Fibroblast of pulmonary artery (primary cell): Measurements from ENCODE around the gene CCDC190.

Experiments used
- DNase-seq: peaks from one replicate; pipeline ENCODE4 v3.0.0-alpha.2; 2010; ENCODE audit warnings: low read depth
- H3K4me3 ChIP-seq: replicated peaks from 2 replicates; pipeline ENCODE4 v1.5.1; 2011; ENCODE audit warnings: low read depth, mild to moderate bottlenecking, control low read depth, low read length, moderate library complexity
- TF ChIP-seq, protein P1 (sequence below): IDR thresholded peaks from 2 replicates; pipeline ENCODE4 v1.5.1; 2011; ENCODE audit warnings: mild to moderate bottlenecking, control low read depth, low read length, inconsistent platforms; ENCODE audit errors: missing control alignments

The CCDC190 gene, protein sequence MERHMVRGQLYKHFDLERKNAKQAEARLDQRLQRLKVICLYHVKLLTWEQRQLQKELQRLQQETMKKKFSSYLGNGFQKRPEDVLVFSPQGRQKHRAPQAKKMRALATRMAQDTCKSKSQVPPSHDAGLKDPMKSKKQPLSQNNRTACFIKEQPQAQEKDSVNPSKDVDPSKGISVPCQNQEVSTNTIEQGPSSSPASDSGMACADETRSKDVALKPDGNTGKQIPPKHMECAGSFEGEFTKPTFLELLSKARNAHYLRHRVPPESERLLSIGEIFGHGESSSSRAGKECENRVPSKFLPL

DNA sequence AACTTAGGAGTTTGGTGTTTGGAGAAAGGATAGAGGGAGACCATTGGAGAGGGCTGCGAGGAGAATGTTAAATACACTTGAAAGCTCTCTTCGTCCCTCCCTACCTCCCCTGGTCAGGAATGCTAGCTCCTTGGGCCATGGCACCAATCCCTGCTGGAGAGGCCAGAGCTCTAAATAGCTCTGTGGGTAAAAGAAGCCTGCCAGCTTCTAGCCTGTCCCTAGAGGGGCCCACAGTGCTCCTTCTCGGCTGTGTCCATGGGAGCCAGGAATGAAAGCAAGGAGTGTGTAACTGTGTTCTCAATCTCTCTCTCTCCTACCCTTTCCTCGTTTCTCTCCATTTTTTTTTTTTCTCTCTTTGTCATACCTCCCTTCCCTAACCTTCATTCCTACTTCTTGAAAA is at the start of gene CCDC190:
Gene CCDC190, minus strand, starts transcription at position 75 of the 400 bp plus-strand sequence. CDS start 1,529 bp downstream, outside the sequence.
- DNase-seq: peak; percentile 26
- no peak within 1 kb of the TSS for H3K4me3 ChIP-seq
- TF ChIP-seq, protein P1, sequence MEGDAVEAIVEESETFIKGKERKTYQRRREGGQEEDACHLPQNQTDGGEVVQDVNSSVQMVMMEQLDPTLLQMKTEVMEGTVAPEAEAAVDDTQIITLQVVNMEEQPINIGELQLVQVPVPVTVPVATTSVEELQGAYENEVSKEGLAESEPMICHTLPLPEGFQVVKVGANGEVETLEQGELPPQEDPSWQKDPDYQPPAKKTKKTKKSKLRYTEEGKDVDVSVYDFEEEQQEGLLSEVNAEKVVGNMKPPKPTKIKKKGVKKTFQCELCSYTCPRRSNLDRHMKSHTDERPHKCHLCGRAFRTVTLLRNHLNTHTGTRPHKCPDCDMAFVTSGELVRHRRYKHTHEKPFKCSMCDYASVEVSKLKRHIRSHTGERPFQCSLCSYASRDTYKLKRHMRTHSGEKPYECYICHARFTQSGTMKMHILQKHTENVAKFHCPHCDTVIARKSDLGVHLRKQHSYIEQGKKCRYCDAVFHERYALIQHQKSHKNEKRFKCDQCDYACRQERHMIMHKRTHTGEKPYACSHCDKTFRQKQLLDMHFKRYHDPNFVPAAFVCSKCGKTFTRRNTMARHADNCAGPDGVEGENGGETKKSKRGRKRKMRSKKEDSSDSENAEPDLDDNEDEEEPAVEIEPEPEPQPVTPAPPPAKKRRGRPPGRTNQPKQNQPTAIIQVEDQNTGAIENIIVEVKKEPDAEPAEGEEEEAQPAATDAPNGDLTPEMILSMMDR: no peak

DNA sequence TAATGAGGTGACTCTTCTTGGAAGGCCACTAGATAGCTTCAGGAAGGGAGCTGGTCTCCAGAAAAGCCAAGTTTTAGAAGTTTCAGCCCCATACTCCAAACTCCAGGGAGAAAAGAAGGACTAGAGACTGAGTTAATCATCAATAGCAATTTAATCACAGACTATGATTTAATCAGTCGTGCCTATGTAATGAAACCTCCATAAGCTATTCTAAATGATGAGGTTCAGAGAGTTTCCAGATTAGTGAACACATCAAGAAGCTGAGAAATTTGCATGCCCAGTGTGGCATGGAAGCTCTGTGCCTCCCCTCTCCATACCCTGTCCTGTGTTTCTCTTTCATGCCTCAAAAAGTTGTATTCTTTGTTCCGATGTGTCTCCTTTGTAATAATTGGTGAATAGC is 49.2 kb upstream of the CCDC190 start:
- no peak overlapping the region for H3K4me3 ChIP-seq
- TF ChIP-seq, protein P1: no peak
- no peak for DNase-seq

DNA sequence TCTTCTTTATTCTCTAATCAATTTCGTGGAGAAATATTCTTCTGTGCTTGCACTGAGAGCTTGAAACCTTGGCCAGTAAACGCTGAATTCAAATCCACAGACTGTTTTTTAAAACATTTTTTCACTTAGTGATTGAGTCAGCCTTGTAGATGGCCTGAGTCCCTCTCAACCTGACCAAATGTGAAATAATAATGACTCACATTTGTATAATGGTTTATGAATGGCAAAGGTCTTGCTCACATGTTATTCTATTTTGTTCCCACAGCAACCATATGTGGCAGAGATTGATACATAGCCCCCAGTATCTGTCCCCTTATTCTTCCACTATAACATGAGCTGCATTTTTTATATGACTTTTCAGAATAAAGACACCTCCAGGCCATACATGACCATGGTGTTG is 47.8 kb upstream of the CCDC190 start:
- DNase-seq: peak; percentile 77
- TF ChIP-seq, protein P1: no peak
- no peak overlapping the region for H3K4me3 ChIP-seq

DNA sequence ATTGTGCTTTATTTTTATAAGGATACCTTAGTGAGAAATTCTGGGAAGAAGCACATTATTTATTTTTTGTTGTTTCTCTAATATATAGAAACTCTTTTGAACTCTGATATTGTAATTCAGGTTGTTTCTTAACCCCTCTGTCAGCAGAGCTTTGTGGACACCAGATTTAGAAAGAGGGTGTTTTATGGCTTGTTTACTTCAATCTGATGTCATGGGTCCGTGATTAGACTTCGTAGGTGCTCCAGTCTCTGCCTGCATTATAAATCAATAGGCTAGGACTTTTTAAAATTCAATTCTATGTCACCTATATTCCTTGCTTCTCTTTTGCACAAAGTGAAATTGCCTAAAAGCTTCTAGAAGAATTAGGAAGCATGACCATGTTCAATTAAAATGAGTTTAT is 47.3 kb upstream of the CCDC190 start:
- H3K4me3 ChIP-seq: no peak overlapping the region
- TF ChIP-seq, protein P1: no peak
- DNase-seq: no peak

DNA sequence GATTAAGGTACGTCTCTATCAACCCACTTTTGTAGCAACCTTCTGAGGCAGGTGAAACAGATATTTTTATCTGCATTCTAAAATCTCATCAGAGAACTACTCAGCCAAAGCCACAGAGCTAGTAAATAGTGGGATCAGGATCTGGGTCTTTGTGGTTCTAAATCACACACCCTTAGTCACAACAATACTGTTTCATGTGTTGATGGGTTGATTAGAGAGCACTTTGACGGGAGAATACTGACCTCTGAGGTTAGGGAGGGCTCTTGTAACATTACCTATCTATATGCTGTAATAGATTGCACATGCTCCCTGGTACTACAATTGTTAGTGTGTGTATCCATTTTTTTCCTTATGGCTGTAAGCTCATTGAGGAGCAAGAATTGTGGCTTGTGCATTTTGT is 45.5 kb upstream of the CCDC190 start:
- no peak overlapping the region for H3K4me3 ChIP-seq
- TF ChIP-seq, protein P1: no peak

DNA sequence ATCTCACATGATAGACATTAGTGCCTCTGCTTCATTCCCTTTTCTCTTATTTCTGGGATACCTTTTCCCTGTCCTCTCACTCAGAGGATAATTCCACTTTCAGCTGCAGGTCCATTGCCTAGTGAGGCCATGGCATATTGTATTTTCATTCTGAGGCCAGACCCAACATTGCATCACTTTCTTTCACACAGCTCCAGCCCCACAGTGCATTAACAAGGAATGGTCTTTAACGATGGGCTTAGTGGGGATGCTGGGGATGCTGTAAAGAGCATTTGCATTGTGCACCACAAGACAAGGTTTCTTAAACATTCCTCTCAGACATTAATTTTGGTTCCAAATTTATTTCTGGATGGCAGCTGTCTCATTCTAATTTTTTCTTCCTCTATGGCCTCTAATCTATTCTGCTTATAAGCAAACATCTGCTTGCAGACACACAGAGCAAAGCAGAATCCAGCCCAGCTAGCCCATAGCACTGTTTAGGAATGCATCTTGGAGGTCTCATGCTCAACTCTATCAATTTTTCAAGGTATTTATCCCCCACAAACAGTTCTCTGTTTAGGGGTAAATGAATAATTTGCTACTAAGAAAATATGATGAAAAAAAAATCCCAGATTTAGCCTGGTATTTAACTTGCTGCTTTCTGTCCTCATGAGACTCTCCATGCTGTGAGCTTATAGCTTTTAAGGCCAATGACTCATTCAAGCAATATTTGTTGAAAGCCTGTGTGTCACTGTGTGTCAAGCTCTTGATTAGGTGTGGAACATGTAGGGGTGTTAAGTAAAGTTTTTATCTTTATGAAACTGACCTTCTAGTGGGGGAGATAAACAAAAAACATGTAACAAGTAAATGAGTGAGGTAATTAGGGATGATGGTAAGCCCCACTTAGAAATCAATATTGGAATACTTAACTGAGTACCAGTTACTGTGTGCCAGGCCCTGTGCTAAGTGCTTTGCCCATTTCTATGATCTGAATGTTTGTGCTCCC is 44.5 kb upstream of the CCDC190 start:
- DNase-seq: peak; percentile 69
- TF ChIP-seq, protein P1: no peak
- H3K4me3 ChIP-seq: no peak overlapping the region

More for the DNA sequence above, 45.5 kb upstream of the CCDC190 start:
- no peak for DNase-seq
